ENCODE results near the gene SEPTIN7.
A peak's percentile ranks its signal among the peaks of the same experiment; 100 is the strongest.

SEPTIN7 gene

DNA sequence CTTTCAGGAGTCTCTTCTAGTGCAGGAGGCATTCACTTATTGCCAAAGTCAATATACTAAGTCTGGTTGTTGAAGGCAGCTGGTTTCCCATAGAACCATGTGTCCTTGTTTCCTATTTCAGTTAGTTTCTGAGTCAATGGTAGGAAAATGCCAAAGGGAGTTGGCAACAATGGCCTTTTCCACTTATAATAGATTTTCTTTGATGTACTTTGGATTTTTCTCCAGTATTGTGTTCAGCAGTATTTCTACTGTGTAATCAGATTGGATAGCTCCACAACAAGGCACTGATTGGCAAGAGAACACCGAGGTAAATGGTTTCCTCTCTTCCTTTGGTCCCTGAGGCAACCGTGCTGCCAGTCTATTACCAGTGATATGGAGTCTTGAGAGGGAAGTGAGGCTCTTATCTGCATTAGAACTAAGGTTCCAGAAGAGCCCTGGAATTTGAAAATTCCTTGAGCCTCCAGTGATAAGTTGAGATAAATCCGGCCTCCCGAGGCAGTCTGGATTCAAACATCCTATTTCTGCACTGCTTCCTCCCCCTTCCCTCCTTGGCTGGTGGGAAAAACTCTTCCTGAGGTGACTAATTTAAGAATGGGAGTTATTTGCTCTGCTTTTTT is 7.9 kb upstream of the SEPTIN7 start:
- Histone ChIP-seq H3K4me3 (ENCODE audit: low read length) (no peak overlapping the region), H3K27me3 (ENCODE audit: control insufficient read depth, insufficient read depth, low read length) (no peaks in the 10 kb centered on the region), H3K9me3 (ENCODE audit: control insufficient read depth, low read length) (no peaks in the 10 kb centered on the region), H3K9ac (ENCODE audit: low read length) (no peak overlapping the region), H3K4me1 (ENCODE audit: control insufficient read depth, insufficient read depth, low read length) (no peaks in the 10 kb centered on the region), H3K36me3 (ENCODE audit: control insufficient read depth, insufficient read depth, low read length) (no peaks in the 10 kb centered on the region)

- Histone ChIP-seq H3K9me3 (ENCODE audit: control insufficient read depth, low read length) (no peaks in the 10 kb centered on the region), H3K27me3 (ENCODE audit: control insufficient read depth, insufficient read depth, low read length) (no peaks in the 10 kb centered on the region), H3K9ac (ENCODE audit: low read length) (no peak overlapping the region), H3K36me3 (ENCODE audit: control insufficient read depth, insufficient read depth, low read length) (no peaks in the 10 kb centered on the region), H3K4me3 (ENCODE audit: low read length) (no peak overlapping the region), H3K4me1 (ENCODE audit: control insufficient read depth, insufficient read depth, low read length) (no peaks in the 10 kb centered on the region)
Observed at GRCh38 chr7:35797311-35797710, 3.5 kb upstream of the SEPTIN7 start.

- Histone ChIP-seq H3K4me1 (ENCODE audit: control insufficient read depth, insufficient read depth, low read length) (peaks cover 5% of the 10 kb centered on the region), H3K9me3 (ENCODE audit: control insufficient read depth, low read length) (no peaks in the 10 kb centered on the region), H3K4me3 (ENCODE audit: low read length) (peak overlapping the region; percentile 81), H3K27me3 (ENCODE audit: control insufficient read depth, insufficient read depth, low read length) (no peaks in the 10 kb centered on the region), H3K9ac (ENCODE audit: low read length) (peak overlapping the region; percentile 95), H3K36me3 (ENCODE audit: control insufficient read depth, insufficient read depth, low read length) (no peaks in the 10 kb centered on the region)
Observed at GRCh38 chr7:35799846-35800717, 775 bp upstream of the SEPTIN7 start.

GRCh38 chr7:35801392-35802101 is 690 bp downstream of the SEPTIN7 start:
- peaks cover 5% of the 10 kb centered on the region for H3K4me1 ChIP-seq (ENCODE audit: control insufficient read depth, insufficient read depth, low read length)
- H3K36me3 ChIP-seq (ENCODE audit: control insufficient read depth, insufficient read depth, low read length) = no peaks in the 10 kb centered on the region
- no peaks in the 10 kb centered on the region for H3K27me3 ChIP-seq (ENCODE audit: control insufficient read depth, insufficient read depth, low read length)
- peak overlapping the region; percentile 81 for H3K4me3 ChIP-seq (ENCODE audit: low read length)
- H3K9me3 ChIP-seq (ENCODE audit: control insufficient read depth, low read length) = no peaks in the 10 kb centered on the region
- H3K9ac ChIP-seq (ENCODE audit: low read length) = peak overlapping the region; percentile 95

DNA sequence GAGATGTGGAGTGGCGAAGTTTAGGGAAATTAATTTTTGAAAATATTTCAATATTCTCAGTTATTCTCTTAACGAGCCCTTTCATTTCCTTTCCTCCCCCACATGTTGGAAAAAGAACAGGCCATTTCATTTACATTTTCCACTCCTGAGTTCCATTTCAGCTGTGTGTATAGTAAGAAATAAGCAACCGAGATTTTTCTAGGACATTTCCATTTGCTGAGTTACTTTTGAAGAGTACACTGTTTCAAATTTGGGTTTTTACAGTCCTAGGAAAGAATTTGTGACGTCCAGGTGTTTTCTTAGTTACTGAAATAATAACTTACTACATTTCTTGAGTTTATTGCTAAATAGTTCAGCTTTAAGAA is 1.2 kb downstream of the SEPTIN7 start:
- Histone ChIP-seq H3K27me3 (ENCODE audit: control insufficient read depth, insufficient read depth, low read length) (no peaks in the 10 kb centered on the region), H3K4me1 (ENCODE audit: control insufficient read depth, insufficient read depth, low read length) (peaks cover 5% of the 10 kb centered on the region)

GRCh38 chr7:35802649-35803048 is 1.8 kb downstream of the SEPTIN7 start:
- H3K36me3 ChIP-seq (ENCODE audit: control insufficient read depth, insufficient read depth, low read length) = no peaks in the 10 kb centered on the region
- peak overlapping the region; percentile 95 for H3K9ac ChIP-seq (ENCODE audit: low read length)
- no peak overlapping the region for H3K4me3 ChIP-seq (ENCODE audit: low read length)

More for the DNA sequence above, 1.2 kb downstream of the SEPTIN7 start:
- H3K4me3 ChIP-seq (ENCODE audit: low read length) = peak overlapping the region; percentile 81
- H3K9me3 ChIP-seq (ENCODE audit: control insufficient read depth, low read length) = no peaks in the 10 kb centered on the region
- H3K36me3 ChIP-seq (ENCODE audit: control insufficient read depth, insufficient read depth, low read length) = no peaks in the 10 kb centered on the region
- H3K9ac ChIP-seq (ENCODE audit: low read length) = peak overlapping the region; percentile 95

GRCh38 chr7:35804231-35804970 is 3.5 kb downstream of the SEPTIN7 start:
- H3K27me3 ChIP-seq (ENCODE audit: control insufficient read depth, insufficient read depth, low read length) = no peaks in the 10 kb centered on the region
- H3K4me1 ChIP-seq (ENCODE audit: control insufficient read depth, insufficient read depth, low read length) = peaks cover 5% of the 10 kb centered on the region
- no peaks in the 10 kb centered on the region for H3K9me3 ChIP-seq (ENCODE audit: control insufficient read depth, low read length)
- no peaks in the 10 kb centered on the region for H3K36me3 ChIP-seq (ENCODE audit: control insufficient read depth, insufficient read depth, low read length)
- no peak overlapping the region for H3K9ac ChIP-seq (ENCODE audit: low read length)
- H3K4me3 ChIP-seq (ENCODE audit: low read length) = no peak overlapping the region

More at GRCh38 chr7:35802649-35803048, 1.8 kb downstream of the SEPTIN7 start:
- H3K9me3 ChIP-seq (ENCODE audit: control insufficient read depth, low read length) = no peaks in the 10 kb centered on the region
- no peaks in the 10 kb centered on the region for H3K27me3 ChIP-seq (ENCODE audit: control insufficient read depth, insufficient read depth, low read length)
- peaks cover 5% of the 10 kb centered on the region for H3K4me1 ChIP-seq (ENCODE audit: control insufficient read depth, insufficient read depth, low read length)

DNA sequence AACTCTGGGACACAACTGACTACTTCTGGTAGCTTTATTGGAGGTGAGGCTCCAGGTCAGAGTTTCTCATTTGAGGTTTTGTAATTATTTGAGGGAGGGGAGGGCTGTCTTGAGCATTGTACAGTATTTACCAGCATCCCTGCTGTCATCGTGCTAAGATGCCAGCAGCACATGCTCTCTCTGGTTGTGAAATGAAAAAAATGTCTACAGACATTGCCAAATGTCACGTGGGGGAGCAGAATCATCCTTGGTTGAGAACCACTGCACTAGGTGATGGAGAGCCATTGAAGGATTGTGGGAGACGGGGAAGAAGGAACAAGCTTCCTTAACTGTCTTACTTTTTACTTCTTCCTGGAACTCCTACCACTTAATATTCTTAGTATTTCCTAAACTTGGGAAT is 5.0 kb downstream of the SEPTIN7 start:
- Histone ChIP-seq H3K9me3 (ENCODE audit: control insufficient read depth, low read length) (no peaks in the 10 kb centered on the region), H3K27me3 (ENCODE audit: control insufficient read depth, insufficient read depth, low read length) (no peaks in the 10 kb centered on the region), H3K4me1 (ENCODE audit: control insufficient read depth, insufficient read depth, low read length) (peaks cover 5% of the 10 kb centered on the region), H3K4me3 (ENCODE audit: low read length) (no peak overlapping the region), H3K36me3 (ENCODE audit: control insufficient read depth, insufficient read depth, low read length) (no peaks in the 10 kb centered on the region), H3K9ac (ENCODE audit: low read length) (no peak overlapping the region)

GRCh38 chr7:35816514-35816913 is 15.7 kb downstream of the SEPTIN7 start:
- Histone ChIP-seq H3K27me3 (ENCODE audit: control insufficient read depth, insufficient read depth, low read length) (no peaks in the 10 kb centered on the region), H3K36me3 (ENCODE audit: control insufficient read depth, insufficient read depth, low read length) (no peaks in the 10 kb centered on the region), H3K9ac (ENCODE audit: low read length) (no peak overlapping the region), H3K4me3 (ENCODE audit: low read length) (no peak overlapping the region), H3K4me1 (ENCODE audit: control insufficient read depth, insufficient read depth, low read length) (no peaks in the 10 kb centered on the region), H3K9me3 (ENCODE audit: control insufficient read depth, low read length) (no peaks in the 10 kb centered on the region)

DNA sequence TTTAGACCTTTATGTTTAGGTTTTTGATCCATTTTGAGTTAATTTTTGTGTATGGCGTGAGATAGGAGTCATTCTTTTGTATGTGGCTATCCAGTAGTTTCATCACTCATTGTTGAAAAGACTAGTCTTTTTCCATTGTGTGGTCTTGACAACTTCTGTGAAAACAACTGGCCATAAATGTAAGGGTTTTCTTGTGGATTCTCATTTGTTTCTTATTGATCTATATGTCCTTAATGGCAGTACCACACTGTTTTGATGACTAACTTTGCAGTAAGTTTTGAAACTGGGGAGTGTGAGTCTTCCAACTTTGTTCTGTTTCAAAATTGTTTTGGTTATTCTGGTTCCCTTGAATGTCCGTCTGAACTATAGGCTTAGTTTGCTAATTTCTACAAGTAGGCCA is 16.3 kb downstream of the SEPTIN7 start:
- no peaks in the 10 kb centered on the region for H3K36me3 ChIP-seq (ENCODE audit: control insufficient read depth, insufficient read depth, low read length)
- no peaks in the 10 kb centered on the region for H3K9me3 ChIP-seq (ENCODE audit: control insufficient read depth, low read length)
- H3K4me3 ChIP-seq (ENCODE audit: low read length) = no peak overlapping the region
- no peaks in the 10 kb centered on the region for H3K27me3 ChIP-seq (ENCODE audit: control insufficient read depth, insufficient read depth, low read length)
- no peaks in the 10 kb centered on the region for H3K4me1 ChIP-seq (ENCODE audit: control insufficient read depth, insufficient read depth, low read length)
- no peak overlapping the region for H3K9ac ChIP-seq (ENCODE audit: low read length)

GRCh38 chr7:35817930-35818329 is 17.1 kb downstream of the SEPTIN7 start:
- H3K36me3 ChIP-seq (ENCODE audit: control insufficient read depth, insufficient read depth, low read length) = no peaks in the 10 kb centered on the region
- H3K4me3 ChIP-seq (ENCODE audit: low read length) = no peak overlapping the region
- H3K4me1 ChIP-seq (ENCODE audit: control insufficient read depth, insufficient read depth, low read length) = no peaks in the 10 kb centered on the region
- no peaks in the 10 kb centered on the region for H3K9me3 ChIP-seq (ENCODE audit: control insufficient read depth, low read length)
- H3K27me3 ChIP-seq (ENCODE audit: control insufficient read depth, insufficient read depth, low read length) = no peaks in the 10 kb centered on the region
- no peak overlapping the region for H3K9ac ChIP-seq (ENCODE audit: low read length)
